Ovary (tissue), 9 donors: ENCODE data around the gene LGALSL. TPM values are rescaled to one million over a fixed set of nuclear protein-coding genes. Genes with fewer than 3 reads are reported as not detected.

ENCODE experiments used
- DNase-seq, 5 donors: peaks; one replicate each; pipeline ENCODE4 v3.0.0-alpha.2; 2019 to 2020
- H3K27ac ChIP-seq, 2 donors: fragments of 200-600 bp; one replicate each; pipeline versions ENCODE4 v1.5.1 to v1.8.0; 2019 to 2022
- H3K27me3 ChIP-seq: fragments of 200-600 bp; one replicate; pipeline ENCODE4 v1.8.0; 2022
- H3K36me3 ChIP-seq: fragments of 200-600 bp; sonication (generic); one replicate; pipeline ENCODE4 v1.5.1; 2019
- H3K4me1 ChIP-seq: one replicate; pipeline ENCODE4 v1.8.1; 2013; ENCODE audit warnings: mild to moderate bottlenecking, moderate library complexity; ENCODE audit not compliant: insufficient read depth
- H3K4me3 ChIP-seq: fragments of 200-600 bp; sonication (generic); one replicate; pipeline ENCODE4 v1.5.1; 2017
- H3K9me3 ChIP-seq, 2 donors: fragments of 200-600 bp in 1 of 2; sonication (generic) in 1 of 2; one replicate each; pipeline versions ENCODE4 v1.5.1 to v1.8.1; 2013 to 2019; ENCODE audit warnings: mild to moderate bottlenecking in 1 of 2, moderate library complexity in 1 of 2
- EP300 ChIP-seq: sonication (generic); formaldehyde crosslinking; IDR thresholded peaks from one replicate; pipeline ENCODE4 v1.6.1; 2017; ENCODE audit warnings: antibody characterized with exemption
- POLR2A ChIP-seq: fragments of 450-650 bp; IDR thresholded peaks from one replicate; pipeline ENCODE4 v1.6.1; 2017; ENCODE audit warnings: antibody characterized with exemption, mild to moderate bottlenecking, moderate library complexity
- WGBS, 3 donors: extraction: QIAGEN DNeasy Blood & Tissue Kit in 1 of 3; methylation state at CpG; one replicate each; pipeline versions ENCODE4 v1.1.5 to v1.1.7; 2013 to 2017; 5-methylcytosine and 5-hydroxymethylcytosine counted together
- intact Hi-C, 4 donors: fragments of 100-400 bp; cut with DNase I; formaldehyde crosslinking; loops; one replicate each; pipeline versions ENCODE4 v1.11.0 to v1.15.1; 2022 to 2023
- polyA plus RNA-seq, 2 donors: library from polyadenylated mRNA; stranded (reverse); fragments of 200-250 nt in 1 of 2; fragments of 350-450 nt in 1 of 2; fragmentation: Illumina TruSeq in 1 of 2; extraction: RNeasy Lipid Tissue Mini Kit (QIAGEN cat#74804) in 1 of 2; gene quantifications; one replicate each; pipeline ENCODE4 v1.2.3, GENCODE V29; 2013 to 2014
- total RNA-seq, 7 donors: library from RNA; depleted of rRNA in 2 of 7; stranded (reverse); fragments of >200 nt in 2 of 7; fragmentation: NEBNext Ultra II Directional in 3 of 7; extraction: Animal tissue kit (Norgen Biotek cat#: 25700) in 3 of 7; gene quantifications; one replicate each; pipeline versions ENCODE4 v1.1.0 to v1.2.4, GENCODE V29; 2016 to 2023
- TF ChIP-seq, protein P1 (sequence below), 3 donors: fragments of 450-650 bp in 2 of 3; fragments of 200-600 bp in 1 of 3; IDR thresholded peaks; one replicate each; pipeline versions ENCODE4 v1.5.1 to v1.8.0; 2016 to 2022; ENCODE audit warnings: antibody characterized with exemption in 3 of 3, mild to moderate bottlenecking in 1 of 3
- donor health status: DM: no; HTN: no; CAD: no; lungs with moderate emphysema.
- donor health status: DM: no; HTN: no; CAD: no.
- donor health status: Bipolar disorder and iron deficiency.
- donor health status: DM: yes; HTN: yes; CAD: no.
- donor health status: DM: no; HTN: no; CAD: no.
- donor health status: DM: yes; HTN: yes; CAD: no.

Gene LGALSL
- total and polyA plus RNA-seq, 9 donors: 6.8 to 22.0 (median 15.5) TPM

DNA sequence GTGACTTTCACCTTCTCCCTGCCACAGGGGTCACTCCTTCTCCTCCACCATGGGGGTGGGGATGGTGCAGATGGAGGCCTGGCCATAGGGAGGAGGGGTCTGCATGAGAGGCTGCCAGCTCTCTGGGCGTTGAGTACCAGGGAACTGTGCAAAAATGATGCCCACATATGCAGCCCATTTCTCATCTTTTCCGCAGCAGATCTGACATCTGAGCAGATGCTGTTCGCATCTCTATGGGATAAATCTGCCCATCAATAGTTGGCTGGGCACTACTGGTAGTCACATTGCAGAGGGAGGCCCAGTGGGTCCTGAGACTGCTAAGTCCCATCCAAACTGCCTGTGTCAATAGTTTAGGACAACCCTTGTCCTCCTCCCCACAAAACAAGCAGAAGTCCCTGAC lies 45.9 kb upstream of the LGALSL start:
- TF ChIP-seq, protein P1, sequence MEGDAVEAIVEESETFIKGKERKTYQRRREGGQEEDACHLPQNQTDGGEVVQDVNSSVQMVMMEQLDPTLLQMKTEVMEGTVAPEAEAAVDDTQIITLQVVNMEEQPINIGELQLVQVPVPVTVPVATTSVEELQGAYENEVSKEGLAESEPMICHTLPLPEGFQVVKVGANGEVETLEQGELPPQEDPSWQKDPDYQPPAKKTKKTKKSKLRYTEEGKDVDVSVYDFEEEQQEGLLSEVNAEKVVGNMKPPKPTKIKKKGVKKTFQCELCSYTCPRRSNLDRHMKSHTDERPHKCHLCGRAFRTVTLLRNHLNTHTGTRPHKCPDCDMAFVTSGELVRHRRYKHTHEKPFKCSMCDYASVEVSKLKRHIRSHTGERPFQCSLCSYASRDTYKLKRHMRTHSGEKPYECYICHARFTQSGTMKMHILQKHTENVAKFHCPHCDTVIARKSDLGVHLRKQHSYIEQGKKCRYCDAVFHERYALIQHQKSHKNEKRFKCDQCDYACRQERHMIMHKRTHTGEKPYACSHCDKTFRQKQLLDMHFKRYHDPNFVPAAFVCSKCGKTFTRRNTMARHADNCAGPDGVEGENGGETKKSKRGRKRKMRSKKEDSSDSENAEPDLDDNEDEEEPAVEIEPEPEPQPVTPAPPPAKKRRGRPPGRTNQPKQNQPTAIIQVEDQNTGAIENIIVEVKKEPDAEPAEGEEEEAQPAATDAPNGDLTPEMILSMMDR (IDR thresholded peaks at IDR 0.05): no peak
- TF ChIP-seq POLR2A (no peak), EP300 (no peak)
- Histone ChIP-seq H3K36me3 (no peaks in the 10 kb centered on the region), H3K27me3 (no peaks in the 10 kb centered on the region), H3K4me1 (peaks cover 24% of the 10 kb centered on the region), H3K4me3 (no peak overlapping the region), H3K27ac (no peak overlapping the region), H3K9me3 (no peaks in the 10 kb centered on the region)
- 96 to 98% (median 96%) methylated on average over 3 of the region's 3 CpGs for WGBS, 3 donors
- no peak for DNase-seq
- intact Hi-C loops: loop anchor here in 2 of 4 donors (10.0 kb wide), 1 partner anchor 47 kb away; the partner anchor contains the start of gene LGALSL (in 2 of the 2)

GRCh38 chr2:64410671-64411070 lies 43.3 kb upstream of the LGALSL start:
- no peak for DNase-seq
- Histone ChIP-seq H3K27ac (no peak overlapping the region), H3K4me3 (no peak overlapping the region), H3K9me3 (no peaks in the 10 kb centered on the region), H3K27me3 (no peaks in the 10 kb centered on the region), H3K36me3 (no peaks in the 10 kb centered on the region), H3K4me1 (peaks cover 8% of the 10 kb centered on the region)
- no peak for TF ChIP-seq POLR2A
- TF ChIP-seq EP300: no peak
- TF ChIP-seq, protein P1 (IDR thresholded peaks at IDR 0.05): no peak
- WGBS, 3 donors: 85 to 90% (median 86%) methylated on average over 1 of the region's 1 CpG
- intact Hi-C loops: no loop called here

DNA sequence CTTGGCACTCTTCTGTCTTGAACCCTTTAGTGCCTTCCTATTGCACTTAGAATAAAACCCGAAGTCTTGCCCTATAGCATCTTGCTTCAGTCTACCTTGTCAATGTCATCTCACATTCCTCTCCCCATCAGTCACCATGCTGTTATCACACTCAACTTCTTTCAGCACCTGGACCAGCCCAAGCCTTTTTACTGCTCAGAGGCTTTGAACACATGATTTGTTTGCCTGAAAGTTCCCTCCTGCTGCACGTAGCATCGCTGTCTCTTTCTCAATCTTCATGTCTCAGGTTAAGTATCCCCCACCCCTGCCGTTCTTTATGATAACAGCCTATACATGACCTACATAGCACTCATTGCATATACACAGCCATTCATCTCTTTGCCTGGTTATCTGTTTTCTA lies 41.3 kb upstream of the LGALSL start:
- H3K9me3 ChIP-seq: no peaks in the 10 kb centered on the region

DNA sequence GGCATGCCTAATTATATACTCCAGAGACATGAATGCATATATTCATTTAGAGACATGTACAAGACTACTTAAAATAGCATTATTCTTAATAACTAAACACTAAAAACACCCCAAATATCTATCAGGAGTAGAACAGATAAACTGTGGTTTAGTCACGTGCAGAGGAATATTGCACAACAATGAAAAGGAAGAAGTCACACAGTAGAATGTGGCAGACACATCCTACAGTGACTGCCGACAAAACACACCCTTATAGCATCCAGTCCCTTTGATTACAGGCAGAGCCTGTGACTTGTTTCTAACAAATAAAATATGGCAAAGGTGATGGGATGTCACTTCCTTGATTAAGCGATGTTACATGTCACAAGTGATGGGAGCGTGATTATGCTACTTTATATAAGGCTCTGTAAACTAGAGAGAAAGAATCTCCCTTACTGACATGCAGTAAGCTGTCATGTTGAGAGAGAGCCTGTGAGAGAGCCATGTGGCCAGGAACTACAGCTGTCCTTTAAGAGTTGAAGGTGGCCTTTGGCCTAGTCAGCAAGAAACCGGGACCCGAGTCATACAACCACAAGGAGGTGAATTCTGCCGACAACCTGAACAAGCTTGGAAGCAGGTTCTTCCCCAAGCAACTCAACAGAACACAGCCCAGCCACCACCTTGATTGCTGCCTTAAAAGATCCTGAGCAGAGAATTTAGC lies 39.1 kb upstream of the LGALSL start:
- Histone ChIP-seq H3K4me1 (no peaks in the 10 kb centered on the region), H3K9me3 (no peaks in the 10 kb centered on the region), H3K27me3 (no peaks in the 10 kb centered on the region), H3K27ac (no peak overlapping the region), H3K4me3 (no peak overlapping the region), H3K36me3 (no peaks in the 10 kb centered on the region)
- TF ChIP-seq, protein P1 (IDR thresholded peaks at IDR 0.05): no peak
- no peak for TF ChIP-seq EP300
- DNase-seq: no peak
- intact Hi-C loops: no loop called here
- 91 to 94% (median 92%) methylated on average over 7 of the region's 7 CpGs for WGBS, 3 donors

More for the DNA sequence above, 41.3 kb upstream of the LGALSL start:
- no peak for DNase-seq
- Histone ChIP-seq H3K27me3 (no peaks in the 10 kb centered on the region), H3K4me3 (no peak overlapping the region), H3K27ac (no peak overlapping the region), H3K36me3 (no peaks in the 10 kb centered on the region), H3K4me1 (no peaks in the 10 kb centered on the region)
- 86 to 94% (median 88%) methylated on average over 4 of the region's 4 CpGs for WGBS, 3 donors
- intact Hi-C loops: no loop called here
- no peak for TF ChIP-seq EP300
- TF ChIP-seq, protein P1 (IDR thresholded peaks at IDR 0.05): no peak
- TF ChIP-seq POLR2A: no peak
